D721Med (cell line): ENCODE data around the gene TADA2B.
A peak's percentile ranks its signal among the peaks of the same experiment; 100 is the strongest.

Source experiments
- DNase-seq: peaks from one replicate; pipeline ENCODE4 v3.0.0; 2011; ENCODE audit warnings: low spot score; ENCODE audit not compliant: insufficient read length
- FAIRE-seq: peaks from 2 replicates; lab custom pipeline; 2011; peaks lifted over from hg19 to GRCh38; lab: Jason Lieb, UNC
- TF ChIP-seq, protein P1 (sequence below): IDR thresholded peaks from 2 replicates; pipeline ENCODE4 v1.5.1; 2012; ENCODE audit warnings: mild to moderate bottlenecking, control low read depth; ENCODE audit not compliant: insufficient read depth; ENCODE audit errors: missing control alignments

Gene TADA2B

GRCh38 chr4:7067126-7067451 lies 23.9 kb downstream of the TADA2B start:
- TF ChIP-seq, protein P1, sequence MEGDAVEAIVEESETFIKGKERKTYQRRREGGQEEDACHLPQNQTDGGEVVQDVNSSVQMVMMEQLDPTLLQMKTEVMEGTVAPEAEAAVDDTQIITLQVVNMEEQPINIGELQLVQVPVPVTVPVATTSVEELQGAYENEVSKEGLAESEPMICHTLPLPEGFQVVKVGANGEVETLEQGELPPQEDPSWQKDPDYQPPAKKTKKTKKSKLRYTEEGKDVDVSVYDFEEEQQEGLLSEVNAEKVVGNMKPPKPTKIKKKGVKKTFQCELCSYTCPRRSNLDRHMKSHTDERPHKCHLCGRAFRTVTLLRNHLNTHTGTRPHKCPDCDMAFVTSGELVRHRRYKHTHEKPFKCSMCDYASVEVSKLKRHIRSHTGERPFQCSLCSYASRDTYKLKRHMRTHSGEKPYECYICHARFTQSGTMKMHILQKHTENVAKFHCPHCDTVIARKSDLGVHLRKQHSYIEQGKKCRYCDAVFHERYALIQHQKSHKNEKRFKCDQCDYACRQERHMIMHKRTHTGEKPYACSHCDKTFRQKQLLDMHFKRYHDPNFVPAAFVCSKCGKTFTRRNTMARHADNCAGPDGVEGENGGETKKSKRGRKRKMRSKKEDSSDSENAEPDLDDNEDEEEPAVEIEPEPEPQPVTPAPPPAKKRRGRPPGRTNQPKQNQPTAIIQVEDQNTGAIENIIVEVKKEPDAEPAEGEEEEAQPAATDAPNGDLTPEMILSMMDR = no peak
- no peak for FAIRE-seq

GRCh38 chr4:7067452-7068278 lies 24.5 kb downstream of the TADA2B start, which contains the start of gene GRPEL1:
Gene GRPEL1, minus strand, starts transcription at chr4:7068064. Its CDS starts 32 bp downstream, at chr4:7068032.
- DNase-seq (peak; percentile 87), FAIRE-seq (no peak)
- TF ChIP-seq, protein P1 = no peak

More at GRCh38 chr4:7067126-7067451, 23.9 kb downstream of the TADA2B start:
- no peak for DNase-seq

DNA sequence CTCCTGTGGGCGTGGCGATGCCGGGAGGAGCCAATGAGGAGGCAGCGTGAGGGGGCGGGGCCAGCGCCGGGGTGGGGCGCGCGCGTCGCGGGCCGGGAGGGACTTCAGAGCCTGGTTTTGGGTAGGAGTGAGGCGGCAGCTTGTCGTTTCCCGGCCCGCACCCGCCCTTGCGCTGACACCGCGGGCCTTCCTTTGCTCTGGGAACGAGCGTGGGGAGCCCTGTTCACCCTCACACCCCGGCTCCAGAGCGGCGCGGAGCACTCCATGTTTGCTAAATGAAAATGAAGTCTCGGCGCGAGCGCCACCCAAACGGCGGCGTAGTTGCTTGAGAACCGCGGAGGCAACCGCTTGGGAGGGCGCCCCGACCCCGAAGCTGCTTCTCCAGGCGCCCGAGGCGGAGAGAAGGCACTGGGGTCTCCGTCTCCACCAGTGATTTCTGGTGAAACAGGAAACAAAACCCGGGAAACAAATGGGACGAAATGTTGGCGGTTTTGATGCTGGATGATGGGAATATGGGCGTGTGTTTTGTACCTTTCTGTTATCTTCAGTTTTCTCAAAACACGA lies 25.2 kb downstream of the TADA2B start:
- TF ChIP-seq, protein P1 = no peak
- no peak for FAIRE-seq
- DNase-seq = no peak

DNA sequence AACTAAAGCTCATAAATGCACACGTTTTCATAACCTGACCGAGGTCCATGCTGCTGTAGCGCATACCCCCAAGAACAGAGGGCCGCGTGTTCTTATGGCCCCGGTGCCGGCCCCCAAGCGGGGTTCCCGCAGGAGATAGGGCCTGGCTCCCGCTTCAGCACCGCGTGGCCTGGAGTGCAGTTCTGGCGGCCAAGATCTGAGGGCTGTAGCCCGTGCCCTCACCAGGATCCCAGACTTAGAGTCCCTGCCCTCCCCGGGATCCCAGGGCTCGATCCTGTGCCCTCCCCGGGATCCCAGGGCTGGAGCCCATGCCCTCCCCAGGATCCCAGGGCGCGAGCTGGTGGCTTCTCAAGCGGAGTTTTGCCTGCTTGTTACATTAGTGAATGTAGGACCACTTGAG lies 25.7 kb downstream of the TADA2B start:
- no peak for DNase-seq

GRCh38 chr4:7070729-7071511 lies 27.7 kb downstream of the TADA2B start:
- FAIRE-seq (no peak), DNase-seq (no peak)
- TF ChIP-seq, protein P1 = peak; percentile 94

More for the DNA sequence above, 25.7 kb downstream of the TADA2B start:
- TF ChIP-seq, protein P1 = no peak
- no peak for FAIRE-seq

GRCh38 chr4:7073059-7073458 lies 29.9 kb downstream of the TADA2B start:
- TF ChIP-seq, protein P1 = no peak
- DNase-seq (no peak), FAIRE-seq (no peak)
